Stimulated activated CD8-positive, alpha-beta memory T cell treated with anti-CD3 and anti-CD28 coated beads, Interleukin-7, amount 100 ng/mL, for 24 hours (primary cell): ENCODE measurements around the gene IL17RE.
"Not testable (repeated sequence)": the region's sequence is repeated elsewhere in the genome, so short reads cannot be mapped to it uniquely, and the experiment has no call there.

Source experiments
- DNase-seq: peaks from one replicate; pipeline ENCODE4 v3.0.0-alpha.2; 2020; ENCODE audit warnings: low read depth

IL17RE gene

GRCh38 chr3:9935966-9936510 is 33.4 kb downstream of the IL17RE start:
- DNase-seq: no peak

- no peak for DNase-seq
These were observed 35.0 kb downstream of the IL17RE start for GRCh38 chr3:9937486-9938238.

- DNase-seq: no peak
These were observed 36.3 kb downstream of the IL17RE start for GRCh38 chr3:9938966-9939365.

- DNase-seq: not testable (repeated sequence)
These were observed 37.3 kb downstream of the IL17RE start for GRCh38 chr3:9939906-9940305.

GRCh38 chr3:9940746-9941145 is 38.1 kb downstream of the IL17RE start:
- no peak for DNase-seq

GRCh38 chr3:9942164-9942563 is 39.5 kb downstream of the IL17RE start:
- no peak for DNase-seq

GRCh38 chr3:9942934-9943690 is 40.5 kb downstream of the IL17RE start:
- DNase-seq: no peak

- DNase-seq: no peak
These were observed 41.6 kb downstream of the IL17RE start for GRCh38 chr3:9944271-9944670.

- no peak for DNase-seq
These were observed 42.7 kb downstream of the IL17RE start for GRCh38 chr3:9945358-9945757.

- peak; percentile 49 for DNase-seq
These were observed 43.7 kb downstream of the IL17RE start for GRCh38 chr3:9946112-9947024.

GRCh38 chr3:9947025-9947995 is 44.7 kb downstream of the IL17RE start:
- no peak for DNase-seq

- no peak for DNase-seq
These were observed 45.9 kb downstream of the IL17RE start for GRCh38 chr3:9948586-9948985.

- DNase-seq: no peak
These were observed 46.5 kb downstream of the IL17RE start for GRCh38 chr3:9949115-9949514.

GRCh38 chr3:9949626-9950025 is 47.0 kb downstream of the IL17RE start:
- no peak for DNase-seq

- no peak for DNase-seq
These were observed 48.5 kb downstream of the IL17RE start for GRCh38 chr3:9951126-9951525.

- no peak for DNase-seq
These were observed 48.9 kb downstream of the IL17RE start for GRCh38 chr3:9951598-9951961.

GRCh38 chr3:9951962-9952805 is 49.5 kb downstream of the IL17RE start, which contains the start of gene PRRT3:
PRRT3 (minus strand) TSS chr3:9952408; CDS start chr3:9950115, 2,293 bp downstream.
- DNase-seq: no peak

- no peak for DNase-seq
These were observed 52.4 kb downstream of the IL17RE start for GRCh38 chr3:9955067-9955502.

GRCh38 chr3:9955611-9956352 is 53.1 kb downstream of the IL17RE start:
- DNase-seq: no peak
